Stimulated activated CD8-positive, alpha-beta memory T cell treated with anti-CD3 and anti-CD28 coated beads, Interleukin-12 subunit alpha, Interleukin-12 subunit beta, amount 100 ng/mL, for 24 hours (primary cell): ENCODE results near the gene GCNT4.
"Not testable (repeated sequence)": the region's sequence is repeated elsewhere in the genome, so short reads cannot be mapped to it uniquely, and the experiment has no call there.

Source experiments
- DNase-seq: peaks from one replicate; pipeline ENCODE4 v3.0.0-alpha.2; 2020; ENCODE audit errors: extremely low read depth

The GCNT4 gene

GRCh38 chr5:75052192-75053053, at the start of gene GCNT4:
Gene GCNT4 (minus strand): TSS chr5:75052558. CDS start chr5:75030037, 22,521 bp downstream.
- no peak for DNase-seq

DNA sequence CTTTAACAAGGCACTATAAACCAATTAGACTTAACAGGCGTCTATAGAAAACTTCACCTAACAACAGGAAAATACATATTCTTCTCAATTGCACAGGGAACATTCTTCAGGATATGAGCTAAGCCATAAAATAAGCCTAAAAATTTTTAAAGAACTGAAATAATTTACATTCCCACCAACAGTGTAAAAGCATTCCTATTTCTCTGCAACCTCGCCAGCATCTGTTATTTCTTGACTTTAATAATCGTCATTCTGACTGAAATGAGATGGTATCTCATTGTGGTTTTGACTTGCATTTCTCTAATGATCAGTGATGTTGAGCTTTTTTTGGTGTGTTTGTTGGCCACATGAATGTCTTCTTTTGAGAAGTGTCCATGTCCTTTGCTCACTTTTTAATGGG, 43.6 kb upstream of the GCNT4 start:
- DNase-seq, result not testable (repeated sequence)

GRCh38 chr5:75091597-75091996, 39.2 kb upstream of the GCNT4 start:
- no peak for DNase-seq

DNA sequence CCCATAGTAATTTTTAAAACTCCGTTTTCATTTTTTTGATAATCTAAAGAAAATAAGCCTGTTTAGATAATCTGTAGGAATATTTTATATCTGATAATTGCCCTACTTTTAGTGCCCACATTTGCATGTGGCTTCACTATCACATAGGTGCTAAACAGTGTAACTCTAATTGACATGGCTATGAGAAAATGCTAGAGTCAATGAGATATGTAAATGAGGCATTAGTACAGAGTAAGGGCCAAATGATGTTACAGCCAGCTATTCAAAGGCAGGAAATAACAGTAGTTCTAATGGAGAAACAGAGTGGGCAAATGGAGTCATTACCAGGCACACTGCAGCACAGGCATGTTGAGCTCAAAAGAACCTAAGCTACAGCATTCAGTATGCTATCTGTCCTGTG, 37.3 kb upstream of the GCNT4 start:
- no peak for DNase-seq

- DNase-seq, result no peak
These were observed 36.8 kb upstream of the GCNT4 start for GRCh38 chr5:75089137-75089536.

DNA sequence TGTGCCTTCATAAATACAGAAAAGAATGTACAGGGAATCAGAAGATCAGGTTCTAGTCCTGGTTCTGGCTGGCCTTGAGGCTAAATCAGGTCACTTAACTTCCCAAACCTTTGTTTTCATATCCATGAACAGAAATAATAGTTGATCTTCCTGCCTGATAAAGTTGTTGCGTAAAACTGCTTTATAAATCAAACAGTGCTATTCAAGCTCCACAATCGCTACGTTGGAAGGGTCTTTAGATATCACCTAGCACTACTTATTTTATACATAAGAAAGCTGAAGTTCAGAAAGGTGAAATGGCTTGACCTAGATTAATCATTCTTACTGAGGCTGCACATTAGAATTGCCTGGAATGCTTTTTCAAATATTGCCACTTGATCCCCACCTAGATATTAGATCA, 36.3 kb upstream of the GCNT4 start:
- no peak for DNase-seq

- no peak for DNase-seq
These were observed 29.2 kb upstream of the GCNT4 start for GRCh38 chr5:75081510-75081909.

GRCh38 chr5:75079346-75079745, 27.0 kb upstream of the GCNT4 start:
- not testable (repeated sequence) for DNase-seq

DNA sequence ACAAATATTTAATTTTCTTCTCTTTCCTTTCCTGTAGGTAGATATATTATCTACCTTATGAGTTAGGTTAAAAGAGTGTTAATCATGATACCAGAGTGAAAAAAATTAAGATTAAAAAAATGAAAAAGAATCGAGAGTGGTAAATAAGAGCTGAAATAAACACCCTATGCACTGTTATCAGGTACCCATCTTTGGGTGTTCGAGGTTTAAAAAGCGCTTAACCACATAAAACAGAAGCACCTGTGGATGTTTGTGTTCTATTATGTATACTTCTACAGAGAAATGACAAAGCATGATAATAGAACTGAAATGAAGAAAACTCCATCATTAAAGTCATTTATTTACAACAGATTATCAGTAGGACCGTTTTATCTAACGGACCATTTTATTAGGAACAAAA, 25.7 kb upstream of the GCNT4 start:
- no peak for DNase-seq

DNA sequence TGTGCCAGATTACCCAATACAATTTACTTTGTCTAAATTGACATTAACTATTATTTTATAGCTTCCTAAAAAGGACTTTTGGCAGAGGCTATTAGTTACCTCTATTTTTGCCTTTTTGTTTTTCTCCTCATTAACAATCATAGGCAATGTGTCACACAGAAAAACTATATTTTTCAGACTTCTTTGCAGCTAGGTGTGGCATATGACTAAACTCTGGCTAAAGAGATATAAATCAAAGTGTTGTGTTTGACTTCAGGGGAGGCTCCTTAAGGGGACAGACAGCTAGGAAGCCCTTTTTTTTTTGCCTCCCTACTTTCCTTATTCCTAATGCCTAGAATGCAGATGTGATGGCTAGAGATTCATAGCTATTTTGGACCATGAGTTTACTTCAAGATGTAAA, 19.7 kb upstream of the GCNT4 start:
- DNase-seq, result no peak

- DNase-seq, result no peak
These were observed 18.7 kb upstream of the GCNT4 start for GRCh38 chr5:75071100-75071499.

- DNase-seq, result no peak
These were observed 15.1 kb upstream of the GCNT4 start for GRCh38 chr5:75067434-75067833.

- DNase-seq, result no peak
These were observed 10.7 kb upstream of the GCNT4 start for GRCh38 chr5:75062925-75063531.

GRCh38 chr5:75059912-75060545, 7.7 kb upstream of the GCNT4 start:
- no peak for DNase-seq

DNA sequence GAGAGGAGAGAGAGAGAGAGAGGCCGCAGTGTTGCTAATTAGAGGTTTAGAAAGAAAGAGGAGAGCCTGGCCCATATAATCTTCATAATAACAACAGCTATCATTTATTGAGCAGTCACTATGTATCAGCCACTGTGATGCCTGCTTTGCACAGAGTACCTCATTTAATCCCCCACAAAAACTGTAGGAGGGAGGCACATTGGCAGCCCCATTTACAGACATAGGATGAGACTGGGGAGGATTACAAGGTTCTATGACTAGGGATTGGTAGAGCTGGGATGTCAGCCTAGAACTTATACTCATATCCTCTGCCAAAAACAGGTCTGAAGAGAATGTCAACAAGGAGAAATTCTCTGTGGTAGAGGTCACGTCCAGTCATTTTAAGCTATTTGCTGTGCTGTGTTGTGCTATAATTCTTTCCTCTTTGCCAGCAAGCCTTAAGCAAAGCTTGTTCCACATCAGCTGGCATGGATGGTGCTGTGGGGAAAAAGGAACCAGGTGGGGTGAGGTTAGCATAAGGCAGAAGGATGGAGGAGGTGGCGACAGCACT, 6.7 kb upstream of the GCNT4 start:
- no peak for DNase-seq

GRCh38 chr5:75057561-75057960, 5.2 kb upstream of the GCNT4 start:
- DNase-seq, result no peak

- DNase-seq, result no peak
These were observed 3.4 kb upstream of the GCNT4 start for GRCh38 chr5:75055727-75056144.

DNA sequence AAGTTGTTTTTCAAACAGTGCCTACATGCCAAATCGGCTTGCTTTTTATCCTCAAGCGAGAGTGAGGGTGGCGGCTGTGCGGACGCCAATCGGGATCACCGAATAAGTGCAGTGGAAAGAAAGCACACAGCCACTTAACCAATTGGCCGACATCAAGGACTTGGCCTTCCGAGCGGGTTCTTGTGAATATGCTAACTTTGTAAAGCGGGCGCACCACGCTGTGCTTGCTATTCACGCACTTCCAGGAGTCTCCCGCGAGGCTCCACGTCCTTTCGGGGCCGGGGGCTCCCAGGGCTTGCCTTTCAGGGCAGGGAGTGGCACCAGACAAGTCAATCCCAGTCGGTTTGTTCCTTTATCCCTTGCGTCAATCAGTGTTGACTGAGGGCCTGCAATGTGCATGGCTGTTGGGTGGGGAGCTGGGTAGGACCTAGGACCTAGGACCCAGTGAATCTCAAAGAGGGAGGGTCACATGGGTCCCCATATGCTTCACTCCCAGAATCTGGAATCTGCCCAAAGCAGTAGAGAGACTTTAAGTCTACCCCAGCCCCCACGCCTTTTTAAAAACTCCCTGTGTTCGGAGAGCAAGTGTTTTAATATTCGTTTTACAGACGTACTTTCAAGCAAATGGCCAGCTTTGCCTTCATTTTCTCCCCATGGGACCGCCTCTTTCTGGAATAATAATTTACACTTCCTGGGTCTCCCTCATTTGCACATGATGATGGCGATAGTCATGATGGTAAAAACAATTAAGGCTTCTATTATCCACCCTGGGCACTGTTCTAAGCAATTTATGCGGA, 2.0 kb upstream of the GCNT4 start:
- no peak for DNase-seq

GRCh38 chr5:75053304-75054133, 1.2 kb upstream of the GCNT4 start:
- no peak for DNase-seq

- DNase-seq, result no peak
These were observed 621 bp upstream of the GCNT4 start for GRCh38 chr5:75053054-75053303.

GRCh38 chr5:75051217-75051751, 1.1 kb downstream of the GCNT4 start:
- no peak for DNase-seq
